ENCODE data around the gene VSTM4.

The VSTM4 gene

GRCh38 chr10:48965460-48965859 is 149.9 kb downstream of the VSTM4 start:
- Histone ChIP-seq H3K27ac (no peak overlapping the region), H3K4me3 (ENCODE audit: low read depth, low read length) (no peak overlapping the region), H3K36me3 (no peaks in the 10 kb centered on the region), H3K27me3 (ENCODE audit: insufficient read depth, low read depth, severe bottlenecking) (peaks cover 9% of the 10 kb centered on the region), H3K9me3 (ENCODE audit: severe bottlenecking) (no peaks in the 10 kb centered on the region)
- TF ChIP-seq, protein P1, sequence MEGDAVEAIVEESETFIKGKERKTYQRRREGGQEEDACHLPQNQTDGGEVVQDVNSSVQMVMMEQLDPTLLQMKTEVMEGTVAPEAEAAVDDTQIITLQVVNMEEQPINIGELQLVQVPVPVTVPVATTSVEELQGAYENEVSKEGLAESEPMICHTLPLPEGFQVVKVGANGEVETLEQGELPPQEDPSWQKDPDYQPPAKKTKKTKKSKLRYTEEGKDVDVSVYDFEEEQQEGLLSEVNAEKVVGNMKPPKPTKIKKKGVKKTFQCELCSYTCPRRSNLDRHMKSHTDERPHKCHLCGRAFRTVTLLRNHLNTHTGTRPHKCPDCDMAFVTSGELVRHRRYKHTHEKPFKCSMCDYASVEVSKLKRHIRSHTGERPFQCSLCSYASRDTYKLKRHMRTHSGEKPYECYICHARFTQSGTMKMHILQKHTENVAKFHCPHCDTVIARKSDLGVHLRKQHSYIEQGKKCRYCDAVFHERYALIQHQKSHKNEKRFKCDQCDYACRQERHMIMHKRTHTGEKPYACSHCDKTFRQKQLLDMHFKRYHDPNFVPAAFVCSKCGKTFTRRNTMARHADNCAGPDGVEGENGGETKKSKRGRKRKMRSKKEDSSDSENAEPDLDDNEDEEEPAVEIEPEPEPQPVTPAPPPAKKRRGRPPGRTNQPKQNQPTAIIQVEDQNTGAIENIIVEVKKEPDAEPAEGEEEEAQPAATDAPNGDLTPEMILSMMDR (IDR thresholded peaks at IDR 0.05; ENCODE audit: low read depth, low read length): no peak
- DNase-seq: no peak

Measured in WERI-Rb-1 (cell line).